Karpas-422 (cell line): ENCODE measurements around the gene ATP2C2. TPM values are rescaled to one million over a fixed set of nuclear protein-coding genes. Genes with fewer than 3 reads are reported as not detected.

ENCODE experiments used
- DNase-seq: peaks from one replicate; pipeline ENCODE4 v3.0.0-alpha.2; 2015
- H2AFZ ChIP-seq: fragments of 200-600 bp; sonication (generic); 2 replicates; pipeline ENCODE4 v1.6.1; 2014; ENCODE audit warnings: antibody characterized with exemption, low read length, mixed read lengths
- H3K27ac ChIP-seq: fragments of 200-600 bp; sonication (generic); 2 replicates; pipeline ENCODE4 v1.5.1; 2014; ENCODE audit warnings: mild to moderate bottlenecking, low read length, moderate library complexity
- H3K27me3 ChIP-seq: fragments of 200-600 bp; sonication (generic); 2 replicates; pipeline ENCODE4 v1.6.1; 2014; ENCODE audit warnings: low read length, mixed read lengths
- H3K36me3 ChIP-seq: fragments of 200-600 bp; sonication (generic); 2 replicates; pipeline ENCODE4 v1.6.1; 2014; ENCODE audit warnings: low read length, mixed read lengths; ENCODE audit not compliant: insufficient read depth
- H3K4me1 ChIP-seq: fragments of 200-600 bp; sonication (generic); 2 replicates; pipeline ENCODE4 v1.6.1; 2014; ENCODE audit warnings: mild to moderate bottlenecking, low read length, mixed read lengths
- H3K4me2 ChIP-seq: fragments of 200-600 bp; sonication (generic); 2 replicates; pipeline ENCODE4 v1.6.1; 2014; ENCODE audit warnings: low read length, low read depth, mild to moderate bottlenecking; ENCODE audit not compliant: poor library complexity, severe bottlenecking
- H3K4me3 ChIP-seq: fragments of 200-600 bp; sonication (generic); 2 replicates; pipeline ENCODE4 v1.5.1; 2014; ENCODE audit warnings: mild to moderate bottlenecking, antibody characterized with exemption, low read length, mixed read lengths
- H3K79me2 ChIP-seq: fragments of 200-600 bp; sonication (generic); 2 replicates; pipeline ENCODE4 v1.6.1; 2014; ENCODE audit warnings: mild to moderate bottlenecking, low read length, mixed read lengths
- H3K9ac ChIP-seq: fragments of 200-600 bp; sonication (generic); 2 replicates; pipeline ENCODE4 v1.6.0; 2014; ENCODE audit warnings: low read length
- H3K9me2 ChIP-seq: fragments of 200-600 bp; sonication (generic), shearing (Covaris generic); replicated peaks from 2 replicates; pipeline ENCODE4 v1.6.0; 2014; ENCODE audit warnings: mild to moderate bottlenecking, low read length, moderate library complexity; ENCODE audit not compliant: insufficient read depth
- H3K9me3 ChIP-seq: fragments of 300-700, 200-600 bp; sonication (generic); 2 replicates; pipeline ENCODE4 v1.6.1; 2014; ENCODE audit warnings: low read length, mixed read lengths
- H4K20me1 ChIP-seq: fragments of 200-600 bp; sonication (generic); 2 replicates; pipeline ENCODE4 v1.6.1; 2014; ENCODE audit warnings: mild to moderate bottlenecking, antibody characterized with exemption, low read length, low read depth; ENCODE audit not compliant: insufficient read depth
- total RNA-seq: library from RNA; depleted of rRNA; stranded (reverse); fragments of >200 nt; shearing (Covaris generic); gene quantifications from 2 replicates; pipeline ENCODE4 v1.2.3, GENCODE V29; 2014; ENCODE audit warnings: low replicate concordance

Gene ATP2C2
- total RNA-seq, 1 experiment from 2014 or later = not detected

- Histone ChIP-seq H3K9me2 (no peaks in the 10 kb centered on the region; the same call in 1 of the 2 replicates), H4K20me1 (no peaks in the 10 kb centered on the region)
These were observed 40.3 kb upstream of the ATP2C2 start for GRCh38 chr16:84327926-84328505.

GRCh38 chr16:84329016-84329415 is 39.3 kb upstream of the ATP2C2 start:
- H3K9me2 ChIP-seq = no peaks in the 10 kb centered on the region; the same call in 1 of the 2 replicates
- H3K4me2 ChIP-seq = no peak overlapping the region
- H3K36me3 ChIP-seq = no peaks in the 10 kb centered on the region
- no peaks in the 10 kb centered on the region for H3K9me3 ChIP-seq
- H3K4me1 ChIP-seq = no peaks in the 10 kb centered on the region
- H4K20me1 ChIP-seq = no peaks in the 10 kb centered on the region
- H2AFZ ChIP-seq = no peak overlapping the region
- H3K9ac ChIP-seq = no peak overlapping the region
- H3K4me3 ChIP-seq = no peak overlapping the region
- no peaks in the 10 kb centered on the region for H3K27me3 ChIP-seq
- H3K79me2 ChIP-seq = no peaks in the 10 kb centered on the region
- H3K27ac ChIP-seq = no peak overlapping the region
- DNase-seq = no peak

More at GRCh38 chr16:84327926-84328505, 40.3 kb upstream of the ATP2C2 start:
- H3K4me3 ChIP-seq = no peak overlapping the region
- H3K79me2 ChIP-seq = no peaks in the 10 kb centered on the region
- H3K27ac ChIP-seq = no peak overlapping the region
- H3K9ac ChIP-seq = no peak overlapping the region
- no peaks in the 10 kb centered on the region for H3K27me3 ChIP-seq
- H3K9me3 ChIP-seq = no peaks in the 10 kb centered on the region
- H2AFZ ChIP-seq = no peak overlapping the region
- H3K36me3 ChIP-seq = no peaks in the 10 kb centered on the region
- no peaks in the 10 kb centered on the region for H3K4me1 ChIP-seq
- no peak overlapping the region for H3K4me2 ChIP-seq
- no peak for DNase-seq

- H3K27ac ChIP-seq = no peak overlapping the region
- no peaks in the 10 kb centered on the region for H4K20me1 ChIP-seq
- H3K4me3 ChIP-seq = no peak overlapping the region
- no peak overlapping the region for H3K4me2 ChIP-seq
- no peak for DNase-seq
- no peaks in the 10 kb centered on the region for H3K79me2 ChIP-seq
- no peak overlapping the region for H3K9ac ChIP-seq
- H3K27me3 ChIP-seq = no peaks in the 10 kb centered on the region
- H3K36me3 ChIP-seq = no peaks in the 10 kb centered on the region
- H3K9me3 ChIP-seq = no peaks in the 10 kb centered on the region
- H3K9me2 ChIP-seq = no peaks in the 10 kb centered on the region; the same call in 1 of the 2 replicates
- no peak overlapping the region for H2AFZ ChIP-seq
- no peaks in the 10 kb centered on the region for H3K4me1 ChIP-seq
These were observed 38.3 kb upstream of the ATP2C2 start for GRCh38 chr16:84329843-84330684.

- H2AFZ ChIP-seq = no peak overlapping the region
- H4K20me1 ChIP-seq = no peaks in the 10 kb centered on the region
- no peak for DNase-seq
- no peaks in the 10 kb centered on the region; the same call in 1 of the 2 replicates for H3K9me3 ChIP-seq
- no peak overlapping the region for H3K27ac ChIP-seq
- no peaks in the 10 kb centered on the region for H3K27me3 ChIP-seq
- H3K4me2 ChIP-seq = no peak overlapping the region
- no peaks in the 10 kb centered on the region for H3K79me2 ChIP-seq
- H3K9ac ChIP-seq = no peak overlapping the region
- H3K36me3 ChIP-seq = no peaks in the 10 kb centered on the region
- H3K9me2 ChIP-seq = no peaks in the 10 kb centered on the region; the same call in 1 of the 2 replicates
- H3K4me3 ChIP-seq = no peak overlapping the region
- H3K4me1 ChIP-seq = no peaks in the 10 kb centered on the region
These were observed 37.7 kb upstream of the ATP2C2 start for GRCh38 chr16:84330685-84331050.

GRCh38 chr16:84331998-84332780 is 36.1 kb upstream of the ATP2C2 start:
- no peak for DNase-seq
- no peaks in the 10 kb centered on the region; the same call in 1 of the 2 replicates for H3K9me3 ChIP-seq
- no peak overlapping the region for H3K9ac ChIP-seq
- H2AFZ ChIP-seq = no peak overlapping the region
- no peaks in the 10 kb centered on the region for H3K9me2 ChIP-seq
- no peaks in the 10 kb centered on the region for H3K36me3 ChIP-seq
- no peak overlapping the region for H3K4me2 ChIP-seq
- no peaks in the 10 kb centered on the region for H3K79me2 ChIP-seq
- no peaks in the 10 kb centered on the region for H3K4me1 ChIP-seq
- H3K27ac ChIP-seq = no peak overlapping the region
- H4K20me1 ChIP-seq = no peaks in the 10 kb centered on the region
- H3K27me3 ChIP-seq = no peaks in the 10 kb centered on the region
- H3K4me3 ChIP-seq = no peak overlapping the region

GRCh38 chr16:84332975-84333684 is 35.2 kb upstream of the ATP2C2 start:
- Histone ChIP-seq H3K4me3 (no peak overlapping the region), H4K20me1 (no peaks in the 10 kb centered on the region), H3K79me2 (no peaks in the 10 kb centered on the region), H3K9me2 (no peaks in the 10 kb centered on the region), H2AFZ (no peak overlapping the region), H3K27me3 (no peaks in the 10 kb centered on the region), H3K9ac (no peak overlapping the region), H3K4me2 (no peak overlapping the region), H3K9me3 (no peaks in the 10 kb centered on the region; the same call in 1 of the 2 replicates), H3K27ac (no peak overlapping the region), H3K4me1 (no peaks in the 10 kb centered on the region), H3K36me3 (no peaks in the 10 kb centered on the region)
- DNase-seq = no peak

- H3K9ac ChIP-seq = no peak overlapping the region
- H3K9me2 ChIP-seq = no peaks in the 10 kb centered on the region
- no peaks in the 10 kb centered on the region for H3K36me3 ChIP-seq
- H3K4me1 ChIP-seq = no peaks in the 10 kb centered on the region
- no peaks in the 10 kb centered on the region for H3K27me3 ChIP-seq
- H4K20me1 ChIP-seq = no peaks in the 10 kb centered on the region
- H3K4me2 ChIP-seq = no peak overlapping the region
- no peaks in the 10 kb centered on the region for H3K79me2 ChIP-seq
- H2AFZ ChIP-seq = no peak overlapping the region
- DNase-seq = no peak
- H3K4me3 ChIP-seq = no peak overlapping the region
- no peaks in the 10 kb centered on the region; the same call in 1 of the 2 replicates for H3K9me3 ChIP-seq
- no peak overlapping the region for H3K27ac ChIP-seq
These were observed 34.3 kb upstream of the ATP2C2 start for GRCh38 chr16:84334058-84334457.
